Small intestine (tissue), 7 donors: ENCODE results near the gene KCNT1. TPM values are rescaled to one million over a fixed set of nuclear protein-coding genes. Genes with fewer than 3 reads are reported as not detected.

ENCODE experiments used
- DNase-seq, 2 donors: peaks; one replicate each; pipeline versions ENCODE4 v3.0.0 to v3.0.0-alpha.2; 2013
- FAIRE-seq: peaks from 2 replicates; lab custom pipeline; 2012; peaks lifted over from hg19 to GRCh38; lab: Jason Lieb, UNC
- H3K27ac ChIP-seq, 3 donors: one replicate each; pipeline ENCODE4 v1.5.1; 2013; ENCODE audit warnings: low read length in 2 of 3, mild to moderate bottlenecking in 2 of 3, control low read depth in 1 of 3, inconsistent platforms in 1 of 3, low read depth in 1 of 3, moderate library complexity in 1 of 3
- H3K27me3 ChIP-seq, 3 donors: one replicate each; pipeline ENCODE4 v1.6.1; 2013; ENCODE audit warnings: low read length in 3 of 3, inconsistent platforms in 1 of 3; ENCODE audit not compliant: control insufficient read depth in 3 of 3, insufficient read depth in 3 of 3
- H3K36me3 ChIP-seq, 3 donors: one replicate each; pipeline ENCODE4 v1.6.1; 2013; ENCODE audit warnings: low read length in 3 of 3, inconsistent platforms in 1 of 3, low read depth in 1 of 3, mild to moderate bottlenecking in 1 of 3, moderate library complexity in 1 of 3; ENCODE audit not compliant: control insufficient read depth in 3 of 3, insufficient read depth in 2 of 3
- H3K4me1 ChIP-seq, 3 donors: one replicate each; pipeline ENCODE4 v1.6.1; 2013; ENCODE audit warnings: low read length in 2 of 3, inconsistent platforms in 1 of 3, low read depth in 1 of 3, mild to moderate bottlenecking in 1 of 3, moderate library complexity in 1 of 3; ENCODE audit not compliant: control insufficient read depth in 3 of 3, insufficient read depth in 2 of 3
- H3K4me3 ChIP-seq, 3 donors: one replicate each; pipeline ENCODE4 v1.5.1; 2013; ENCODE audit warnings: low read length in 3 of 3, control low read depth in 1 of 3, inconsistent platforms in 1 of 3, low read depth in 1 of 3, mild to moderate bottlenecking in 1 of 3, moderate library complexity in 1 of 3
- H3K9me3 ChIP-seq, 2 donors: one replicate each; pipeline ENCODE4 v1.6.1; 2013; ENCODE audit warnings: low read depth in 1 of 2, low read length in 1 of 2; ENCODE audit not compliant: control insufficient read depth in 2 of 2, insufficient read depth in 1 of 2
- WGBS, 3 donors: extraction: QIAGEN DNeasy Blood & Tissue Kit; methylation state at CpG; one replicate each; pipeline ENCODE4 v1.1.7; 2013; 5-methylcytosine and 5-hydroxymethylcytosine counted together
- polyA plus RNA-seq, 4 donors: library from polyadenylated mRNA; stranded (reverse) in 3 of 4; unstranded in 1 of 4; fragments of 200-250 nt in 3 of 4; fragments of 120-200 nt in 1 of 4; gene quantifications; one replicate each; pipeline versions ENCODE4 v1.2.1 to v1.2.3, GENCODE V29; 2013
- donor health status: healthy with polysubstance abuse.
- donor health status: control.
- donor health status: control.
- donor health status: Bipolar disorder and iron deficiency.
- donor health status: healthy.

KCNT1 gene
- polyA plus RNA-seq, 4 donors = 0.22 to 0.25 TPM; not detected in 2

DNA sequence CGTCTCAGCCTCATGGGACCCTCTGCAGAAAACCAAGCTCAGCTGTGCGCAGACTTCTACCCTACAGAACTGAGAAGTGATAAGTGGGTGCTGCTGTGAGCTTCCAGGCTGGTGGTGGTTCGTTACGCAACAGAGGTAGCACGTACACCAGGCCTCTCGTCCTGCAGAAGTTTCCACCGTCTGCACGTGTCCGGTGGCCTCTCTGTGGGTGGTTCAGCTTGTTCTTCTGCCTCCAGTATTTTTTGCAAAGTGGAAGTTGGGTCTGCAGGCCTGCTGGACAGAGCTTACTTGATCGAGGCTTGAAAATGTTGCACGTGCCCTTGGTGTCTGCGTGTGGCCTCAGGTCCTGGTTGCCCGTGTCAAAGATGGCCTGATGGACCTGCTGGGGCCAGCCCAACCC, 27.5 kb downstream of the KCNT1 start:
- peaks cover 0 to 7% of the 10 kb centered on the region in 2 donors for H3K9me3 ChIP-seq
- no peak overlapping the region for H3K27ac ChIP-seq
- H3K36me3 ChIP-seq = no peaks in the 10 kb centered on the region
- no peaks in the 10 kb centered on the region for H3K4me1 ChIP-seq
- DNase-seq (no peak), FAIRE-seq (no peak)
- 75 to 79% (median 79%) methylated on average over 13 of the region's 13 CpGs for WGBS, 3 donors
- no peak overlapping the region for H3K4me3 ChIP-seq
- H3K27me3 ChIP-seq = no peaks in the 10 kb centered on the region

DNA sequence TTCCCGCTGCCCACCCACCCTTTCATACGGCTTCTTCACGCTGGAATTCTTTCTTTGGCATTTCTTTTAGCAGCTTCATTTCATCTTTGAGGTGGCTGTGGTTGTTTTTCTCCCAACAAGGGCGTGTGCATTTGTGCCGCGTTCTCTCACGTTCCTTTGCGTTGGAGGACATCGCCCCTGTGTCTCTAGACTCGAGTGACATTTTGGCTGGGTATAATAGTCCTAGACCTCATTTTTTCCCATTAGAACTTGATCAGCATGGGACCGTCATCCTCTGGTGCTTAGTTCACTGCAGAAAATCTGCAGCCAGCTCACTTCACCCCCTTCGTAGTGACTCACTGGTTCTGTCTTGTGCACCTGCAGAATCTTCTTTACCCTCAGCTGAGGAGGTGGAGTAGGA, 29.5 kb downstream of the KCNT1 start:
- H3K27me3 ChIP-seq = peaks cover 0 to 4% (median 3%) of the 10 kb centered on the region in 3 donors
- WGBS, 3 donors = 89 to 93% (median 93%) methylated on average over 12 of the region's 12 CpGs
- H3K27ac ChIP-seq = no peak overlapping the region
- DNase-seq (no peak), FAIRE-seq (no peak)
- H3K36me3 ChIP-seq = no peaks in the 10 kb centered on the region
- H3K9me3 ChIP-seq = peaks cover 0 to 7% of the 10 kb centered on the region in 2 donors
- no peak overlapping the region for H3K4me3 ChIP-seq
- H3K4me1 ChIP-seq = no peaks in the 10 kb centered on the region

DNA sequence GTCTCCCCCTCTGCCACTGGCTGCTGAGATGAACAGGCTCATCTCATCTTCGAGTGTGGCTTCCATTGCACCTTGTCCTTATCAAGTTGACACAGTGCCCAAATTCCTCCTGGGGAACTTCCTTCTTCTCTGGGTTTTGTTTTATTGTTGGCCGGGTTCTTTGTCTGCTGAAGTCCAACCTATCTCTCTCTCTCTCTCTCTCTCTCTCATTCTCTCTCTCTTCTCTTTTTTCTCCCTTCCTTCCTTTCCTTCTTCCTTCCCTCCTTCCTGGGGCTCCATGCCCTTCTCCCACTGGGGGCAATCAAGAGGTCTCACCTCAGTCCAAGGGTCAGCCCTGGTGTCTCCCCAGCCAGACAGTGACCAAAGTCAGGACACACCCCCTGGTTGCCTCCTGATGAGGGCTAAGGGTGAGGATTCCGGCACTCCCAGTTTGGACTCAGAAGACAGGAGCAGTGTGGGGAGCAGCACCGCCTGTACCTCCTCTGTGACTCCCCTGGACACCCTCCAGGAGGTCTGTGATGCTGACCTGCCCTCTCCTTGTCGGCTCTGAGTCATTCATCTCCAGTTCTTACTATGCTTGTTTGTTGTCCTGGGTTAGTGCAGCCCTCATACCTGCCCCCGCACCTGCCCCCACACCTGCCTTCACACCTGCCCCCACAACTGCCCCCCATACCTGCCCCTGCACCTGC, 30.7 kb downstream of the KCNT1 start:
- WGBS, 3 donors = 11 to 56% (median 40%) methylated on average over 6 of the region's 6 CpGs
- FAIRE-seq = no peak

DNA sequence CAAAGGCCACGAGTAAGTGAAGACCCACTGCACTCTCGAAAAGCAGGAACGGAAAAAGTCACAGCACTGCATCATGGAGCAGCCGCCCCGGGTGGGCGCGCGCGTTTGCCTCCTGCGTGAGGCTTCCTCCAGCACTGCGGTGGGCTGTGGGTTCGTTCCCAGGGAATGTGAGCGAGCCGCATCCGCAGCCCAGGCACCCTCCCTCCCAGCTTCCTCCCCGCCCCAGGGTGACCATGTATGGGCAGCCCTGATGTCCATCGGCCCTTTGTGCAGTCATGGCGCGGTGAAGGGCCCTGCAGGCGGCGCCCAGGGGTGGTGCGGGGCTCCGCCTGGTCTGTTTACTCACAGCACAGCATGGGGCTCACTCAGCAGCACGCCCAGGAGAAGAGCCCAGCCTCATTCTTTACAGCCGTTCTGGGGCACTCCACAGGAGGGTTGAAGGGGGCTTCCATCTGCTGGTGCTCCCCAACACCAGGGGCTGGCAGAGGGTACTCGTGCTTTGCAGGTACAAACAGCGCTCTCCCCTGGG, 32.7 kb downstream of the KCNT1 start:
- Histone ChIP-seq H3K9me3 (peaks cover 0 to 7% of the 10 kb centered on the region in 2 donors), H3K4me3 (no peak overlapping the region), H3K27me3 (peaks cover 6 to 17% (median 10%) of the 10 kb centered on the region in 3 donors), H3K4me1 (no peaks in the 10 kb centered on the region), H3K36me3 (no peaks in the 10 kb centered on the region), H3K27ac (no peak overlapping the region)
- WGBS, 3 donors = 77 to 85% (median 82%) methylated on average over 25 to 27 of the region's 27 CpGs
- DNase-seq (no peak), FAIRE-seq (no peak)

More for the DNA sequence above, 30.7 kb downstream of the KCNT1 start:
- DNase-seq = no peak
- Histone ChIP-seq H3K9me3 (peaks cover 0 to 7% of the 10 kb centered on the region in 2 donors), H3K27ac (no peak overlapping the region), H3K36me3 (no peaks in the 10 kb centered on the region), H3K27me3 (peaks cover 4 to 14% (median 6%) of the 10 kb centered on the region in 3 donors), H3K4me3 (no peak overlapping the region), H3K4me1 (no peaks in the 10 kb centered on the region)

DNA sequence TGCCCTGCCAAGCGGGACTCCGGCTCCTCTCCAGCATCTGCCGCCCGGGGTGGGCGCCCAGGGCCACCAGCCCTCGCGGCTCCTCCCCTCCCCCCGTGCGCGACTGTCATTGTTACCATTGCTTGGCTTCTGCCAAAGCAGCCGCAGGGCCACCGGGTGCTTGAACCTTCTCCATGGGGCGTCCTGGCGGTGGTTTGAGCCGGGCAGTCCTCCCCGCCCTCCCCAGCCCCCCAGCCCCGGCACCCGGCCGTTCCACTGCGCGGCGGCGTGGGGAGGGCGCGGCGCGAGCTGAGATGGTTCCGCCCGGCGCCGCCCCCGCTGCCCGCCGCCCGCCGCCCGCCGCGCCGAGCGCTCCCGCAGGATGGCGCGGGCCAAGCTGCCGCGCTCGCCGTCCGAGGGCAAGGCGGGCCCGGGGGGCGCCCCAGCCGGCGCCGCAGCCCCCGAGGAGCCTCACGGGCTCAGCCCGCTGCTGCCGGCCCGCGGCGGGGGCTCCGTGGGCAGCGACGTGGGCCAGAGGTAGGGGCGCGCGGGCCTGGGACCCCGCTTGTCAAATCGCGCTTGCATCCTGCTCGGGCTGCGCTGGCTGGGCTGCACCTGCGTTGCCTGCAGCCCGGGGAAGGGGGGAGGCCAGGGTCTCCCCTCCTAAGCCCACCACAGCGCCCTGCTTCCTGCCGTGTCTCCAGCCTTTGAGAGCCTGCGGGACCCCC, 34.4 kb downstream of the KCNT1 start:
- no peak for FAIRE-seq
- peaks cover 6 to 17% (median 10%) of the 10 kb centered on the region in 3 donors for H3K27me3 ChIP-seq
- 6 to 9% (median 7%) methylated on average over 36 to 78 of the region's 78 CpGs for WGBS, 3 donors

DNA sequence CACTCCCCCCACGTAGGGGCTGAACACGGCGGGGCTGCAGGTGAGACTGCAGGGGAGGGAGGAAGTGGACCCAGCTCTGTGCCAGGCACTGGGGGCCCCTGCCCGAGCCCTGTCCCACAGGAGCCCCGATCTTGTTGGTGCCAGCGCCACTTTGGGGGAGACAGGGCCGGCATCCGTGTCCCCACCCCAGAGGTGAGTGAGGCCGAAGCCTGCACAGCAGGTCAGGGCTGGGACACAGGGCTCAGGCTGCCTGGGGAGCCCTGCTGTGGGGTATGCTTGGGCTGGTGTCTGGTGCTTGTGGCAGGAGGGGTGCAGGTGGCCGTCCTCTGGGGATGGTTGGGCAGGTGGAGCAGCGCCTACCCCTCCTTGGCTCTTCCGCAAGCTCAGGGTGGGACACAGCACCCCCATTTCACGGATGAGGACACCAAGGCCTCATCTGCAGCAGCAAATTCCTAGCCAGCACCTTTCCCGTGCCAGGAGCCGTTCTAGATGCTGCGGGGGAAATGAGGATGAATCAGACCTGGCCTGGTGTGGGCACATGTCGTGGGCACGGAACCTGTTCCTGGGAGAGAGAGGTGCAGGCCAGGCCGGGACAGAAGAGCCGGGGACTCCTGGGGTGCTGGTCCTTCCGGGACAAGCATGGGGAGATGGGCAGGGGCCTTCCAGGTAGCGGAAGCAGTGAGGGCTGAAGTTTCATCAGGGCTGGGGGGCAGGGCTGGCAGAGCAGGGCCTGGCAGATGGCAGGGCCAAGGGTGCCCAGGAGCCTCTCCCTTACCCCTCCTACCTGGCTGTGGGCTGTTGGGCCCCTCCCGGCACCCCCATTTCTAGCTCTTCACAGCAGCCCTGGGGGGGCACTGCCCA, 35.2 kb downstream of the KCNT1 start:
- FAIRE-seq (no peak), DNase-seq (no peak)
- no peak overlapping the region for H3K27ac ChIP-seq
- H3K4me3 ChIP-seq = no peak overlapping the region
- H3K4me1 ChIP-seq = no peaks in the 10 kb centered on the region
- H3K36me3 ChIP-seq = no peaks in the 10 kb centered on the region
- H3K27me3 ChIP-seq = peaks cover 6 to 17% (median 10%) of the 10 kb centered on the region in 3 donors
- WGBS, 3 donors = 58 to 67% (median 60%) methylated on average over 22 to 23 of the region's 23 CpGs
- no peaks in the 10 kb centered on the region for H3K9me3 ChIP-seq

More for the DNA sequence above, 34.4 kb downstream of the KCNT1 start:
- H3K4me1 ChIP-seq = no peaks in the 10 kb centered on the region
- H3K36me3 ChIP-seq = no peaks in the 10 kb centered on the region
- peaks cover 0 to 2% of the 10 kb centered on the region in 2 donors for H3K9me3 ChIP-seq
- H3K27ac ChIP-seq = no peak overlapping the region
- H3K4me3 ChIP-seq = no peak overlapping the region
- no peak for DNase-seq

DNA sequence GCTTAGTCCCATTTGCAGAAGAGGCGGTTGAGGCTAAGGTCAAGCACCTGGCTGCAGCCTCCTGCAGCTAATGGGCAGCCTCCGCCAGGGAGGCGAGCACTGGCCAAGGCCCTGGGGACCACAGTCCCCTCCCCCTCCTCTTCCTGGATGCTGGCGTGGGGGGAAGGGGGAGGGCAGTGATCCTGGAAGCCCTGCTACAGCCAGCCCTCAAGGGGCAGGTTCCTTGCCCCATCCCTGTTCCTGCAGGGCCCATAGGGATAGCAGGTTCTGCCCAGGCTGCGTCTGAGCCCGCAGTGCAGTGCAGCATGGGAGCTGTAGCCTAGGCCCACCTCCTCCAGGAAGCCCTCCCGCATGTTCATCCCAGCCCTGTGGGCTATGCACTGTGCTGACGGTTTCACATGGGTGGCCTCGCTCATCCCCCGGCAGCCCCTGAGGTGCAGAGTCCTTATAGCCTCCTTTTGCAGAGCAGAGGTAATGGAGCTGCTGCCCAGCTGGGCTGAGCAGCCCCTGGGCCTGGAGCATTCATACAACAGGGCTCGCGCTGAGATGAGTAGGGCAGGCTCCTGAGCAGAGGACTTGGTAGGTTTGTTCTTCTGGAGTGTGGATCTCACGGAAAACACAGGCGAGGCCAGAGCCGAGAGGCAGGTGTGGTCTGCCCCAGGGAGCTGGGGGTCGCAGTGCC, 36.0 kb downstream of the KCNT1 start:
- no peak overlapping the region for H3K27ac ChIP-seq
- 60 to 64% (median 62%) methylated on average over 15 to 16 of the region's 16 CpGs for WGBS, 3 donors
- no peak for FAIRE-seq
- H3K4me3 ChIP-seq = no peak overlapping the region
- no peaks in the 10 kb centered on the region for H3K36me3 ChIP-seq
- H3K9me3 ChIP-seq = no peaks in the 10 kb centered on the region
- peaks cover 6 to 17% (median 10%) of the 10 kb centered on the region in 3 donors for H3K27me3 ChIP-seq
- DNase-seq = no peak
- H3K4me1 ChIP-seq = no peaks in the 10 kb centered on the region
